ENCODE measurements around the gene FOXJ1. TPM values are rescaled to one million over a fixed set of nuclear protein-coding genes. Genes with fewer than 3 reads are reported as not detected.

Gene FOXJ1
- total and polyA plus RNA-seq, 2 of the 13 experiments (the other 11 are each of a cell fraction or from before 2014, with no cell fraction given), result 0.98 to 1.6 TPM

GRCh38 chr17:76103274-76104139 is 37.5 kb downstream of the FOXJ1 start, which contains the start of gene EXOC7 (continued):
- TF ChIP-seq IRX3 (CRISPR knock-in tag; IDR thresholded peaks at IDR 0.05; ENCODE audit: borderline replicate concordance, low read depth), result 0 out of 2 replicates have a peak, but pooled peaks have one; percentile 70
- TF ChIP-seq ZNF124 (CRISPR knock-in tag; IDR thresholded peaks at IDR 0.05), result peak; percentile 81
- TF ChIP-seq TSC22D2 (CRISPR knock-in tag; IDR thresholded peaks at IDR 0.05; ENCODE audit: borderline replicate concordance), result no peak; the same call in 1 of the 2 replicates
- TF ChIP-seq HMGXB4 (CRISPR knock-in tag; IDR thresholded peaks at IDR 0.05; ENCODE audit: borderline replicate concordance in 1 of 2, low read depth in 1 of 2), result peak in 1 of 2 experiments; percentile 73; a peak in 3 of 4 replicates
- TF ChIP-seq ZXDC (CRISPR knock-in tag; IDR thresholded peaks at IDR 0.05), result no peak
- TF ChIP-seq ZNF256 (CRISPR knock-in tag; conservative IDR thresholded peaks at IDR 0.05), result no peak
- TF ChIP-seq EP300 (IDR thresholded peaks at IDR 0.05; ENCODE audit: low read depth in 2 of 2, low read length in 2 of 2), result peak; percentile 9 to 17; a peak in 1 of 4 replicates
- 0 out of 2 replicates have a peak, but pooled peaks have one; percentile 10 for TF ChIP-seq EP300 (CRISPR knock-in tag; IDR thresholded peaks at IDR 0.05; ENCODE audit: borderline replicate concordance)
- TF ChIP-seq ZFX (CRISPR knock-in tag; IDR thresholded peaks at IDR 0.05; ENCODE audit: low read depth), result peak; percentile 95
- TF ChIP-seq ZNF451 (CRISPR knock-in tag; IDR thresholded peaks at IDR 0.05), result no peak; the same call in none of the 2 replicates
- TF ChIP-seq EZH2 (conservative IDR thresholded peaks at IDR 0.05; ENCODE audit: low read depth, low read length), result no peak
- TF ChIP-seq MIER2 (CRISPR knock-in tag; IDR thresholded peaks at IDR 0.05), result 0 out of 2 replicates have a peak, but pooled peaks have one; percentile 16
- TF ChIP-seq ZNF644 (CRISPR knock-in tag; IDR thresholded peaks at IDR 0.05; ENCODE audit: low read depth), result no peak
- no peak for TF ChIP-seq ZNF576 (CRISPR knock-in tag; IDR thresholded peaks at IDR 0.05)
- TF ChIP-seq ERF (CRISPR knock-in tag; IDR thresholded peaks at IDR 0.05), result peak; percentile 34
- no peak for TF ChIP-seq GATA4 (IDR thresholded peaks at IDR 0.05; ENCODE audit: borderline replicate concordance, low read depth)
- no peak for TF ChIP-seq REL (CRISPR knock-in tag; conservative IDR thresholded peaks at IDR 0.05)
- TF ChIP-seq ZNF205 (CRISPR knock-in tag; IDR thresholded peaks at IDR 0.05), result peak; percentile 25; the same call in 1 of the 2 replicates
- TF ChIP-seq ZNF337 (CRISPR knock-in tag; IDR thresholded peaks at IDR 0.05; ENCODE audit: borderline replicate concordance, low read depth), result peak; percentile 90; the same call in 1 of the 2 replicates
- 0 out of 2 replicates have a peak, but pooled peaks have one; percentile 27 for TF ChIP-seq ZNF616 (CRISPR knock-in tag; IDR thresholded peaks at IDR 0.05; ENCODE audit: low read depth)
- no peak; the same call in 1 of the 2 replicates for TF ChIP-seq MEIS1 (CRISPR knock-in tag; IDR thresholded peaks at IDR 0.05; ENCODE audit: borderline replicate concordance)
- TF ChIP-seq KDM6A (CRISPR knock-in tag; IDR thresholded peaks at IDR 0.05; ENCODE audit: low read depth), result 0 out of 2 replicates have a peak, but pooled peaks have one; percentile 8
- peak; percentile 64 for TF ChIP-seq JARID2 (CRISPR knock-in tag; IDR thresholded peaks at IDR 0.05; ENCODE audit: insufficient replicate concordance)
- TF ChIP-seq ZNF891 (CRISPR knock-in tag; IDR thresholded peaks at IDR 0.05), result peak; percentile 68; the same call in 1 of the 2 replicates
- no peak for TF ChIP-seq ZNF614 (CRISPR knock-in tag; IDR thresholded peaks at IDR 0.05; ENCODE audit: borderline replicate concordance)
